HEK293 (cell line): ENCODE measurements around the gene CBFA2T2.
A peak's percentile ranks its signal among the peaks of the same experiment; 100 is the strongest.

ENCODE experiments used
- CTCF ChIA-PET: fragments of 350-600 bp; formaldehyde crosslinking; extraction: SDS; loops from one replicate; lab custom pipeline; 2021; ENCODE audit warnings: antibody characterized with exemption; lab: Yijun Ruan, JAX
- POLR2A ChIA-PET: fragments of 300-600 bp; formaldehyde crosslinking; extraction: SDS; loops from one replicate; lab custom pipeline; 2020; ENCODE audit warnings: antibody characterized with exemption, inconsistent platforms; lab: Yijun Ruan, JAX
- H3K27ac ChIP-seq: fragments of 200-500 bp; sonication (Bioruptor generic); 2 replicates; pipeline ENCODE4 v1.5.1; 2014; ENCODE audit warnings: low read depth, low read length, control low read depth, inconsistent platforms; ENCODE audit errors: extremely low read depth
- H3K36me3 ChIP-seq, 2 experiments: fragments of 200-500 bp in 1 of 2; sonication (Bioruptor generic) in 1 of 2; 1 replicate in 1 of 2; 2 replicates in 1 of 2; pipeline ENCODE4 v1.5.1; 2014 to 2017; ENCODE audit warnings: inconsistent platforms in 2 of 2, low read length in 2 of 2; ENCODE audit not compliant: control insufficient read depth in 2 of 2, insufficient read depth in 1 of 2
- H3K4me1 ChIP-seq: fragments of 200-500 bp; sonication (Bioruptor generic); 2 replicates; pipeline ENCODE4 v1.5.1; 2014; ENCODE audit warnings: mild to moderate bottlenecking, low read length, inconsistent platforms; ENCODE audit not compliant: control insufficient read depth, insufficient read depth
- H3K4me3 ChIP-seq: 2 replicates; pipeline ENCODE4 v1.5.1; 2011; ENCODE audit warnings: low read depth, mild to moderate bottlenecking, control low read depth, low read length, moderate library complexity
- H3K9me3 ChIP-seq: fragments of 200-500 bp; sonication (Bioruptor generic); 2 replicates; pipeline ENCODE4 v1.5.1; 2014; ENCODE audit warnings: low read depth, low read length, inconsistent platforms; ENCODE audit not compliant: control insufficient read depth, insufficient read depth
- GFI1B ChIP-seq: fragments of 450-650 bp; formaldehyde crosslinking; IDR thresholded peaks from 2 replicates; pipeline ENCODE4 v1.5.1; 2016; ENCODE audit warnings: missing biosample characterization, missing genetic modification characterization
- GLIS1 ChIP-seq: fragments of 450-650 bp; formaldehyde crosslinking; IDR thresholded peaks from 2 replicates; pipeline ENCODE4 v1.5.1; 2016; ENCODE audit warnings: missing biosample characterization, missing genetic modification characterization
- PRDM10 ChIP-seq: fragments of 450-650 bp; formaldehyde crosslinking; IDR thresholded peaks from 2 replicates; pipeline ENCODE4 v1.5.1; 2016; ENCODE audit warnings: missing biosample characterization, missing genetic modification characterization
- REPIN1 ChIP-seq: fragments of 450-650 bp; formaldehyde crosslinking; IDR thresholded peaks from 2 replicates; pipeline ENCODE4 v1.5.1; 2017; ENCODE audit warnings: missing biosample characterization, missing genetic modification characterization, low read depth
- YY1 ChIP-seq: fragments of 450-650 bp; formaldehyde crosslinking; IDR thresholded peaks from 2 replicates; pipeline ENCODE4 v1.5.1; 2018; ENCODE audit warnings: missing biosample characterization, missing genetic modification characterization
- ZIC2 ChIP-seq: fragments of 450-650 bp; formaldehyde crosslinking; IDR thresholded peaks from 2 replicates; pipeline ENCODE4 v1.5.1; 2016; ENCODE audit warnings: missing biosample characterization, missing genetic modification characterization
- ZNF138 ChIP-seq: fragments of 450-650 bp; formaldehyde crosslinking; IDR thresholded peaks from 2 replicates; pipeline ENCODE4 v1.5.1; 2016; ENCODE audit warnings: missing biosample characterization, missing genetic modification characterization, borderline replicate concordance
- ZNF175 ChIP-seq: fragments of 450-650 bp; formaldehyde crosslinking; IDR thresholded peaks from 2 replicates; pipeline ENCODE4 v1.5.1; 2016; ENCODE audit warnings: missing biosample characterization, missing genetic modification characterization
- ZNF19 ChIP-seq: fragments of 450-650 bp; formaldehyde crosslinking; IDR thresholded peaks from 2 replicates; pipeline ENCODE4; 2016; ENCODE audit warnings: missing biosample characterization, missing genetic modification characterization, low read depth
- ZNF354C ChIP-seq: fragments of 450-650 bp; formaldehyde crosslinking; IDR thresholded peaks from 2 replicates; pipeline ENCODE4 v1.5.1; 2016; ENCODE audit warnings: missing biosample characterization, missing genetic modification characterization, low read depth, borderline replicate concordance
- ZNF362 ChIP-seq: fragments of 450-650 bp; formaldehyde crosslinking; IDR thresholded peaks from 2 replicates; pipeline ENCODE4 v1.5.1; 2016; ENCODE audit warnings: missing biosample characterization, missing genetic modification characterization
- ZNF394 ChIP-seq: fragments of 450-650 bp; formaldehyde crosslinking; IDR thresholded peaks from 2 replicates; pipeline ENCODE4 v1.5.1; 2016; ENCODE audit warnings: missing biosample characterization, missing genetic modification characterization, mild to moderate bottlenecking, moderate library complexity, borderline replicate concordance
- ZNF530 ChIP-seq: fragments of 450-650 bp; formaldehyde crosslinking; IDR thresholded peaks from 2 replicates; pipeline ENCODE4 v1.5.1; 2016; ENCODE audit warnings: low read depth, missing biosample characterization, missing genetic modification characterization
- ZNF558 ChIP-seq: fragments of 450-650 bp; formaldehyde crosslinking; IDR thresholded peaks from 2 replicates; pipeline ENCODE4 v1.5.1; 2016; ENCODE audit warnings: missing biosample characterization, missing genetic modification characterization
- ZNF660 ChIP-seq: fragments of 450-650 bp; IDR thresholded peaks from 2 replicates; pipeline ENCODE4 v1.5.1; 2018; ENCODE audit warnings: missing biosample characterization, mild to moderate bottlenecking, missing genetic modification characterization
- ZNF664 ChIP-seq: fragments of 450-650 bp; formaldehyde crosslinking; IDR thresholded peaks from 2 replicates; pipeline ENCODE4 v1.5.1; 2016; ENCODE audit warnings: missing biosample characterization, missing genetic modification characterization
- ZNF692 ChIP-seq: fragments of 450-650 bp; formaldehyde crosslinking; IDR thresholded peaks from 2 replicates; pipeline ENCODE4 v1.5.1; 2016; ENCODE audit warnings: missing biosample characterization, missing genetic modification characterization
- ZNF837 ChIP-seq: fragments of 450-650 bp; formaldehyde crosslinking; IDR thresholded peaks from 2 replicates; pipeline ENCODE4 v1.5.1; 2016; ENCODE audit warnings: missing biosample characterization, missing genetic modification characterization

The CBFA2T2 gene

GRCh38 chr20:33604084-33604990, 114.4 kb downstream of the CBFA2T2 start:
- no peak overlapping the region for H3K4me3 ChIP-seq
- H3K4me1 ChIP-seq, result no peaks in the 10 kb centered on the region
- ChIA-PET CTCF (interaction anchor here (1.1 to 1.3 kb wide), 2 partner anchors 27 to 147 kb away, joined by 3 read pairs; no protein-coding TSS in a partner anchor), POLR2A (no interaction called here)
- H3K9me3 ChIP-seq, result no peaks in the 10 kb centered on the region
- no peak overlapping the region for H3K27ac ChIP-seq
- no peak for TF ChIP-seq ZNF837 (tag by site-specific recombination)
- no peak for TF ChIP-seq ZNF19 (tag by site-specific recombination)
- TF ChIP-seq PRDM10 (tag by site-specific recombination), result no peak
- TF ChIP-seq ZNF394 (tag by site-specific recombination), result no peak
- TF ChIP-seq ZIC2 (tag by site-specific recombination), result no peak
- TF ChIP-seq GFI1B, result no peak
- no peak for TF ChIP-seq ZNF138 (tag by site-specific recombination)
- TF ChIP-seq GLIS1 (tag by site-specific recombination), result no peak
- TF ChIP-seq ZNF530, result no peak
- no peak for TF ChIP-seq YY1
- no peak for TF ChIP-seq ZNF362
- TF ChIP-seq ZNF664 (tag by site-specific recombination), result no peak
- no peak for TF ChIP-seq ZNF354C (tag by site-specific recombination)
- no peak for TF ChIP-seq ZNF660 (tag by site-specific recombination)
- no peak for TF ChIP-seq ZNF558 (tag by site-specific recombination)
- TF ChIP-seq ZNF692, result no peak
- TF ChIP-seq REPIN1 (tag by site-specific recombination), result no peak
- H3K36me3 ChIP-seq, result peaks cover 0 to 19% of the 10 kb centered on the region in 2 experiments; a peak in 1 of 3 replicates

GRCh38 chr20:33604991-33605370, 115.1 kb downstream of the CBFA2T2 start:
- H3K4me3 ChIP-seq, result no peak overlapping the region
- TF ChIP-seq ZNF175, result no peak
- TF ChIP-seq ZNF558 (tag by site-specific recombination), result peak; percentile 39; the same call in 1 of the 2 replicates
- no peak overlapping the region for H3K27ac ChIP-seq
- POLR2A ChIA-PET, result no interaction called here
- H3K4me1 ChIP-seq, result no peaks in the 10 kb centered on the region
- no peaks in the 10 kb centered on the region for H3K9me3 ChIP-seq
- H3K36me3 ChIP-seq, result peaks cover 0 to 23% of the 10 kb centered on the region in 2 experiments; a peak in 1 of 3 replicates
- CTCF ChIA-PET, result interaction anchor here (1.1 to 1.3 kb wide), 2 partner anchors 26 to 148 kb away, joined by 3 read pairs; no protein-coding TSS in a partner anchor
